ENCODE results near the gene FAM120A.
"Not testable (repeated sequence)": the region's sequence is repeated elsewhere in the genome, so short reads cannot be mapped to it uniquely, and the experiment has no call there.

FAM120A gene

GRCh38 chr9:93435386-93435785, 16.1 kb upstream of the FAM120A start:
- TF ChIP-seq CTCF (conservative IDR thresholded peaks at IDR 0.05; ENCODE audit: low read length), result no peak
- DNase-seq (ENCODE audit: low read depth), result no peak
- H3K4me3 ChIP-seq (ENCODE audit: low read length), result no peak overlapping the region

DNA sequence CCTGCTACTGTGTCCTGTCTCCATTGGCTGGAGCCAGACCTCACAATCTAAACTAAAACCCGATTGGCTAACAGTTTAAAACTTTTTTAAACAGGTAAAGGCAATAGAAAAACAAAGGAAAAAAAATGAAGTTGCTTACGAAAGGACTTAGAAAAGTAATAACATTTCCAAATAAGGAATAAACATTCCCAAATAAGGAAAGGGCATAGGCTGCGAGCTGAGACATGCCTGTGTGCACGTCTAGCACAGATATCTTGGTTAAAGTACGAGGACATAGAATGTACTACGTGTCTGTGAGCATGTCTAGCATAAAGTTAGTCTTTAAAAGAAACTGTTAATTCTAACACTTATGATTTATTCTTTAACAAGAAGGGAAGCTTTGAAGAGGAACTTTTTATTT, 15.3 kb upstream of the FAM120A start:
- no peak for DNase-seq (ENCODE audit: low read depth)
- H3K4me3 ChIP-seq (ENCODE audit: low read length), result no peak overlapping the region
- TF ChIP-seq CTCF (conservative IDR thresholded peaks at IDR 0.05; ENCODE audit: low read length), result no peak

DNA sequence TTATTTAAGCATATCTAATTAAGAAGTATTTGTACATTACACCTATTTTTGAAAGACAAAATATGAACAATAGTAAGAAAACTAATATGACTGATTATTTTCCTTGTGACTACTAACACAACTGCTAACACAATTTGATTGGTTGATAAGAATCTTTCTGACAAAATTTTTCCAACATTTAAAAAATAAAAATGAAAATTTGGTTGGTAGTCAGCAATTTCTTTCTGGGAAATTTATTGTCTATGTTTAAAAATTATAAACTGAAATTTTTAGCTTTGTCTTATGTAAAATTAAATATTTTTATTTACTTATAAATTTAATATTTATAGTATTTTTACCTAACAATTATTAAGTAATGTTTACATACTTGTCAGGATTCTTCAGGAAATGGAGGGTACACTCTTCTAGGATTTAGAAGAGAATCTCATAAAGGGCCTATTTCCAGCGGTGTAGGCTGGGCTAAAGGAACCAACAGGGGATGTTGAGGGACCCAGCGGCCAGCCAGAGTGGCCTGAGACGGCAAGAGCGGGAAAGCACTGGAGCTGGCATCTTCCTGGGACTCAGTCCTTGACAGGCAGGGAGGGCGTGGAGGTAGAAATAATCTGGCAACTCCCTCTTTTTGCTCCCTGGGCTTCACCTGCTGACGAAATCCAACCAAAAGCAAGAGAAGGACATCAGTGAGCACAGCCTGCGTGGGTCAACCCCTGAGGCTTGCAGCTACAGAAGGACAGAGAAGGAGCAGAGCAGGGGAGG, 14.7 kb upstream of the FAM120A start:
- H3K4me3 ChIP-seq (ENCODE audit: low read length), result no peak overlapping the region
- no peak for DNase-seq (ENCODE audit: low read depth)
- TF ChIP-seq CTCF (conservative IDR thresholded peaks at IDR 0.05; ENCODE audit: low read length), result no peak

GRCh38 chr9:93437996-93438395, 13.5 kb upstream of the FAM120A start:
- H3K4me3 ChIP-seq (ENCODE audit: low read length), result no peak overlapping the region
- TF ChIP-seq CTCF (conservative IDR thresholded peaks at IDR 0.05; ENCODE audit: low read length), result no peak
- DNase-seq (ENCODE audit: low read depth), result no peak

GRCh38 chr9:93439301-93439700, 12.2 kb upstream of the FAM120A start:
- DNase-seq (ENCODE audit: low read depth); H3K4me3 ChIP-seq (ENCODE audit: low read length): not testable (repeated sequence)

GRCh38 chr9:93440896-93441580, 10.4 kb upstream of the FAM120A start:
- no peak overlapping the region for H3K4me3 ChIP-seq (ENCODE audit: low read length)
- TF ChIP-seq CTCF (conservative IDR thresholded peaks at IDR 0.05; ENCODE audit: low read length), result no peak
- DNase-seq (ENCODE audit: low read depth), result no peak

GRCh38 chr9:93446073-93446472, 5.4 kb upstream of the FAM120A start:
- H3K4me3 ChIP-seq (ENCODE audit: low read length), result no peak overlapping the region
- no peak for DNase-seq (ENCODE audit: low read depth)
- TF ChIP-seq CTCF (conservative IDR thresholded peaks at IDR 0.05; ENCODE audit: low read length), result no peak
